ENCODE data around the gene LARP1B. TPM values are rescaled to one million over a fixed set of nuclear protein-coding genes. Genes with fewer than 3 reads are reported as not detected.

Gene LARP1B
- total and polyA plus RNA-seq, 7 donors: 14.4 to 30.3 (median 18.2) TPM

GRCh38 chr4:128168701-128169100 is 107.6 kb downstream of the LARP1B start:
- H3K36me3 ChIP-seq: no peaks in the 10 kb centered on the region
- DNase-seq: no peak
- no peaks in the 10 kb centered on the region for H3K9me3 ChIP-seq
- no peak overlapping the region for H3K4me3 ChIP-seq
- TF ChIP-seq CTCF (IDR thresholded peaks at IDR 0.05) (no peak), POLR2A (IDR thresholded peaks at IDR 0.05) (no peak), POLR2AphosphoS5 (IDR thresholded peaks at IDR 0.05) (no peak), EP300 (IDR thresholded peaks at IDR 0.05) (no peak)
- intact Hi-C loops (cut with DNase I): no loop called here
- no peak overlapping the region for H3K27ac ChIP-seq
- H3K4me1 ChIP-seq: no peaks in the 10 kb centered on the region
- 94 to 97% methylated on average over 2 of the region's 2 CpGs for WGBS, 2 donors
- no peaks in the 10 kb centered on the region for H3K27me3 ChIP-seq

- intact Hi-C loops (cut with DNase I): no loop called here
- Histone ChIP-seq H3K27ac (no peak overlapping the region), H3K9me3 (no peaks in the 10 kb centered on the region), H3K4me1 (no peaks in the 10 kb centered on the region), H3K36me3 (no peaks in the 10 kb centered on the region), H3K27me3 (no peaks in the 10 kb centered on the region), H3K4me3 (no peak overlapping the region)
- DNase-seq: no peak
- no peak for TF ChIP-seq CTCF (IDR thresholded peaks at IDR 0.05)
- no peak for TF ChIP-seq POLR2A (IDR thresholded peaks at IDR 0.05)
- TF ChIP-seq EP300 (IDR thresholded peaks at IDR 0.05): no peak
- TF ChIP-seq POLR2AphosphoS5 (IDR thresholded peaks at IDR 0.05): no peak
Observed at GRCh38 chr4:128169245-128169644, 108.1 kb downstream of the LARP1B start.

- no peaks in the 10 kb centered on the region for H3K4me1 ChIP-seq
- H3K36me3 ChIP-seq: peaks cover 0 to 5% (median 3%) of the 10 kb centered on the region in 4 donors
- intact Hi-C loops (cut with DNase I): no loop called here
- no peak for DNase-seq
- 95 to 98% methylated on average over 1 of the region's 1 CpG for WGBS, 2 donors
- no peak overlapping the region for H3K4me3 ChIP-seq
- no peaks in the 10 kb centered on the region for H3K27me3 ChIP-seq
- TF ChIP-seq POLR2AphosphoS5 (IDR thresholded peaks at IDR 0.05) (no peak), POLR2A (IDR thresholded peaks at IDR 0.05) (no peak), EP300 (IDR thresholded peaks at IDR 0.05) (no peak), CTCF (IDR thresholded peaks at IDR 0.05) (no peak)
- no peak overlapping the region for H3K27ac ChIP-seq
- H3K9me3 ChIP-seq: no peaks in the 10 kb centered on the region
Observed at GRCh38 chr4:128176643-128177042, 115.5 kb downstream of the LARP1B start.

- WGBS, 2 donors: 70 to 90% methylated on average over 1 of the region's 1 CpG
- H3K4me3 ChIP-seq: no peak overlapping the region
- DNase-seq: no peak
- H3K36me3 ChIP-seq: peaks cover 0 to 5% (median 3%) of the 10 kb centered on the region in 4 donors
- H3K27me3 ChIP-seq: no peaks in the 10 kb centered on the region
- TF ChIP-seq POLR2A (IDR thresholded peaks at IDR 0.05) (no peak), CTCF (IDR thresholded peaks at IDR 0.05) (no peak), EP300 (IDR thresholded peaks at IDR 0.05) (no peak), POLR2AphosphoS5 (IDR thresholded peaks at IDR 0.05) (no peak)
- no peaks in the 10 kb centered on the region for H3K9me3 ChIP-seq
- H3K4me1 ChIP-seq: no peaks in the 10 kb centered on the region
- H3K27ac ChIP-seq: no peak overlapping the region
- intact Hi-C loops (cut with DNase I): no loop called here
Observed at GRCh38 chr4:128177498-128177897, 116.4 kb downstream of the LARP1B start.

GRCh38 chr4:128186623-128187022 is 125.5 kb downstream of the LARP1B start:
- H3K4me3 ChIP-seq: no peak overlapping the region
- peaks cover 0 to 6% (median 1%) of the 10 kb centered on the region in 4 donors for H3K4me1 ChIP-seq
- DNase-seq: no peak
- no peaks in the 10 kb centered on the region for H3K27me3 ChIP-seq
- H3K36me3 ChIP-seq: peaks cover 0 to 6% (median 0%) of the 10 kb centered on the region in 4 donors
- intact Hi-C loops (cut with DNase I): no loop called here
- WGBS, 2 donors: 96 to 98% methylated on average over 2 of the region's 2 CpGs
- H3K9me3 ChIP-seq: no peaks in the 10 kb centered on the region
- no peak overlapping the region for H3K27ac ChIP-seq
- TF ChIP-seq POLR2A (IDR thresholded peaks at IDR 0.05): no peak
- no peak for TF ChIP-seq CTCF (IDR thresholded peaks at IDR 0.05)
- no peak for TF ChIP-seq POLR2AphosphoS5 (IDR thresholded peaks at IDR 0.05)
- TF ChIP-seq EP300 (IDR thresholded peaks at IDR 0.05): no peak

Measured in sigmoid colon (tissue), 7 donors.